Gastroesophageal sphincter (tissue), 4 donors: ENCODE data around the gene DGKG. TPM values are rescaled to one million over a fixed set of nuclear protein-coding genes. Genes with fewer than 3 reads are reported as not detected.

ENCODE experiments used
- ATAC-seq: fragments of 150-250 bp; one replicate; pipeline ENCODE4 v1.9.1; 2016; ENCODE audit warnings: mild to moderate bottlenecking, moderate library complexity
- H3K27ac ChIP-seq, 4 donors: fragments of 200-600 bp; sonication (generic) in 3 of 4; 1 replicate in 3 of 4; 2 replicates in 1 of 4; pipeline ENCODE4 v1.5.1; 2016 to 2019
- H3K27me3 ChIP-seq: fragments of 200-600 bp; sonication (generic); one replicate; pipeline ENCODE4 v1.5.1; 2019
- H3K36me3 ChIP-seq, 2 donors: fragments of 200-600 bp; sonication (generic); one replicate each; pipeline ENCODE4 v1.5.1; 2019; ENCODE audit warnings: control low read depth in 1 of 2
- H3K4me1 ChIP-seq, 3 donors: fragments of 200-600 bp; sonication (generic); 1 replicate in 2 of 3; 2 replicates in 1 of 3; pipeline ENCODE4 v1.5.1; 2016 to 2019; ENCODE audit warnings: control low read depth in 2 of 3
- H3K4me3 ChIP-seq, 2 donors: fragments of 200-600 bp; sonication (generic); one replicate each; pipeline ENCODE4 v1.5.1; 2019; ENCODE audit warnings: mild to moderate bottlenecking in 1 of 2, moderate library complexity in 1 of 2
- H3K9me3 ChIP-seq, 3 donors: fragments of 200-600 bp; sonication (generic); one replicate each; pipeline ENCODE4 v1.5.1; 2017 to 2019; ENCODE audit warnings: control low read depth in 2 of 3
- CTCF ChIP-seq, 4 experiments: fragments of 200-600 bp in 2 of 4; fragments of 450-650 bp in 2 of 4; sonication (generic) in 1 of 4; IDR thresholded peaks; one replicate each; pipeline ENCODE4 v1.5.1; 2017 to 2019; ENCODE audit warnings: antibody characterized with exemption in 4 of 4, mild to moderate bottlenecking in 2 of 4, moderate library complexity in 2 of 4
- EP300 ChIP-seq: sonication (generic); formaldehyde crosslinking; IDR thresholded peaks from one replicate; pipeline ENCODE4 v1.6.1; 2017; ENCODE audit warnings: antibody characterized with exemption, mild to moderate bottlenecking
- POLR2A ChIP-seq, 2 donors: fragments of 450-650 bp; IDR thresholded peaks; one replicate each; pipeline ENCODE4 v1.6.1; 2017; ENCODE audit warnings: antibody characterized with exemption in 2 of 2, mild to moderate bottlenecking in 2 of 2, moderate library complexity in 1 of 2
- POLR2AphosphoS5 ChIP-seq: sonication (generic); formaldehyde crosslinking; IDR thresholded peaks from one replicate; pipeline ENCODE4 v1.6.1; 2017; ENCODE audit warnings: antibody characterized with exemption
- WGBS, 2 donors: methylation state at CpG; one replicate each; pipeline ENCODE4 v1.1.5; 2018; ENCODE audit warnings: low coverage in 1 of 2; 5-methylcytosine and 5-hydroxymethylcytosine counted together
- total RNA-seq, 4 donors: library from RNA; depleted of rRNA; stranded (reverse); fragments of >200 nt; gene quantifications; one replicate each; pipeline ENCODE4 v1.1.0, GENCODE V29; 2016

Gene DGKG
- total RNA-seq, 4 donors from 2014 or later: 46.3 to 134 (median 90.4) TPM

GRCh38 chr3:186173224-186173815, 188.7 kb downstream of the DGKG start:
- no peaks in the 10 kb centered on the region for H3K27me3 ChIP-seq
- peaks cover 0 to 70% of the 10 kb centered on the region in 2 donors for H3K36me3 ChIP-seq
- H3K4me3 ChIP-seq: no peak overlapping the region
- H3K9me3 ChIP-seq: no peaks in the 10 kb centered on the region
- peaks cover 0 to 22% (median 0%) of the 10 kb centered on the region in 3 donors for H3K4me1 ChIP-seq
- WGBS, 2 donors: 94 to 100% methylated on average over 1 to 7 of the region's 9 CpGs
- TF ChIP-seq POLR2A (IDR thresholded peaks at IDR 0.05) (no peak), POLR2AphosphoS5 (no peak), CTCF (IDR thresholded peaks at IDR 0.05) (no peak), EP300 (no peak)
- ATAC-seq: no peak
- no peak overlapping the region for H3K27ac ChIP-seq

GRCh38 chr3:186172353-186172752, 189.7 kb downstream of the DGKG start:
- Histone ChIP-seq H3K4me3 (no peak overlapping the region), H3K27me3 (no peaks in the 10 kb centered on the region), H3K9me3 (no peaks in the 10 kb centered on the region), H3K4me1 (peaks cover 0 to 23% (median 0%) of the 10 kb centered on the region in 3 donors), H3K36me3 (peaks cover 0 to 68% of the 10 kb centered on the region in 2 donors), H3K27ac (no peak overlapping the region)
- 60 to 100% methylated on average over 1 of the region's 2 CpGs for WGBS, 2 donors
- TF ChIP-seq POLR2AphosphoS5 (no peak), CTCF (IDR thresholded peaks at IDR 0.05) (no peak), EP300 (no peak)
- ATAC-seq: no peak

- ATAC-seq: no peak
- 100% methylated on average over 1 to 2 of the region's 2 CpGs for WGBS, 2 donors
- no peak overlapping the region for H3K27ac ChIP-seq
- peaks cover 0 to 23% (median 0%) of the 10 kb centered on the region in 3 donors for H3K4me1 ChIP-seq
- H3K9me3 ChIP-seq: no peaks in the 10 kb centered on the region
- peaks cover 0 to 65% of the 10 kb centered on the region in 2 donors for H3K36me3 ChIP-seq
- TF ChIP-seq EP300 (no peak), POLR2AphosphoS5 (no peak), POLR2A (IDR thresholded peaks at IDR 0.05) (no peak), CTCF (IDR thresholded peaks at IDR 0.05) (no peak)
- H3K27me3 ChIP-seq: no peaks in the 10 kb centered on the region
- no peak overlapping the region for H3K4me3 ChIP-seq
These were observed 190.5 kb downstream of the DGKG start for GRCh38 chr3:186171521-186171920.

- no peak overlapping the region for H3K27ac ChIP-seq
- WGBS, 2 donors: 33 to 60% methylated on average over 2 of the region's 2 CpGs
- H3K9me3 ChIP-seq: no peaks in the 10 kb centered on the region
- peaks cover 0 to 66% of the 10 kb centered on the region in 2 donors for H3K36me3 ChIP-seq
- TF ChIP-seq CTCF (IDR thresholded peaks at IDR 0.05) (no peak), POLR2AphosphoS5 (no peak), EP300 (no peak), POLR2A (IDR thresholded peaks at IDR 0.05) (no peak)
- no peak overlapping the region for H3K4me3 ChIP-seq
- no peaks in the 10 kb centered on the region for H3K27me3 ChIP-seq
- peaks cover 0 to 22% (median 0%) of the 10 kb centered on the region in 3 donors for H3K4me1 ChIP-seq
- no peak for ATAC-seq
These were observed 191.5 kb downstream of the DGKG start for GRCh38 chr3:186170516-186170915.

GRCh38 chr3:186169379-186169778, 192.7 kb downstream of the DGKG start:
- TF ChIP-seq POLR2A (IDR thresholded peaks at IDR 0.05) (no peak), EP300 (no peak), POLR2AphosphoS5 (no peak), CTCF (IDR thresholded peaks at IDR 0.05) (no peak)
- no peak for ATAC-seq

More at GRCh38 chr3:186169379-186169778, 192.7 kb downstream of the DGKG start:
- peaks cover 0 to 28% (median 0%) of the 10 kb centered on the region in 3 donors for H3K4me1 ChIP-seq
- 68 to 80% methylated on average over 2 of the region's 2 CpGs for WGBS, 2 donors
- no peak overlapping the region for H3K4me3 ChIP-seq
- H3K36me3 ChIP-seq: peaks cover 0 to 66% of the 10 kb centered on the region in 2 donors
- no peak overlapping the region for H3K27ac ChIP-seq
- no peaks in the 10 kb centered on the region for H3K27me3 ChIP-seq
- no peaks in the 10 kb centered on the region for H3K9me3 ChIP-seq
